Mucosa of descending colon (tissue), 3 donors: ENCODE measurements around the gene MICALL2. TPM values are rescaled to one million over a fixed set of nuclear protein-coding genes. Genes with fewer than 3 reads are reported as not detected.
"Not testable (repeated sequence)": the region's sequence is repeated elsewhere in the genome, so short reads cannot be mapped to it uniquely, and the experiment has no call there.

Experiments used
- ATAC-seq: fragments of 200-7000 bp; cut with Tn5 transposase; one replicate; pipeline ENCODE4 v1.9.1; 2020; ENCODE audit warnings: mild to moderate bottlenecking, moderate library complexity
- DNase-seq, 3 donors: peaks; one replicate each; pipeline ENCODE4 v3.0.0-alpha.2; 2020
- H3K36me3 ChIP-seq: fragments of 200-600 bp; one replicate; pipeline ENCODE4 v1.8.0; 2021; ENCODE audit warnings: low read depth, mild to moderate bottlenecking
- H3K4me1 ChIP-seq: fragments of 200-600 bp; one replicate; pipeline ENCODE4 v1.8.0; 2021; ENCODE audit warnings: low read depth, mild to moderate bottlenecking
- H3K4me3 ChIP-seq: fragments of 200-600 bp; one replicate; pipeline ENCODE4 v1.8.0; 2021; ENCODE audit warnings: mild to moderate bottlenecking
- H3K9me3 ChIP-seq: fragments of 200-600 bp; one replicate; pipeline ENCODE4 v1.8.0; 2021; ENCODE audit warnings: mild to moderate bottlenecking
- intact Hi-C, 2 donors: fragments of 100-400 bp; cut with DNase I in 1 of 2; cut with micrococcal nuclease in 1 of 2; formaldehyde crosslinking; loops; one replicate each; pipeline versions ENCODE4 v1.11.0 to v1.11.1; 2022; cut with DNase I, micrococcal nuclease
- total RNA-seq, 3 donors: library from RNA; stranded (reverse); fragmentation: NEBNext Ultra II Directional in 2 of 3; extraction: Animal tissue kit (Norgen Biotek cat#: 25700) in 2 of 3; gene quantifications; one replicate each; pipeline versions ENCODE4 v1.2.1 to v1.2.4, GENCODE V29; 2021 to 2023
- TF ChIP-seq, protein P1 (sequence below): fragments of 200-600 bp; IDR thresholded peaks from one replicate; pipeline ENCODE4 v1.8.0; 2022; ENCODE audit warnings: antibody characterized with exemption, mild to moderate bottlenecking
- donor health status: DM: no; HTN: no; CAD: no; lungs with moderate emphysema.
- donor health status: DM: no; HTN: no; CAD: no.
- donor health status: DM: no; HTN: yes; CAD: no.

MICALL2 gene
- total RNA-seq, 3 donors from 2014 or later, result 59.9 to 96.2 (median 94.5) TPM

DNA sequence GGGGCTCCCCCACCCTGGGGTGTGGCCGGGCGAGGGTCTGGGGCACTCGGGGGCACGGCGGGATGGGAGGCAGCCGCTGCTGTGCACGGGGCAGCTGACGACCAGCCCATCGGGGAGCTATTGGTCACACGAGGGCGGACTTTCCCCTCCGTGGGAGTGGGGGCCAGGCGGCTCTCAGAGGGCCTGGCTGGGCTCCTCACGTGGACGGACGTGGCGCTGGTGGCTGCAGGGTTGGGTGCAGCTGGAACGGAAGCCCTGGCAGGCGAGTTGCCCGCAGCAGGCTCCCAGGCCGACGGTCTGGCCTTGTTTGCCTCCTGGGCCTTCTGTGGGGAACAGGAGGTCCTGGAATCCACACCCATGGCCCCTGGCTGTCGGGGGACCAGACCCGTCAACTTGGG, 14.3 kb downstream of the MICALL2 start:
- Histone ChIP-seq H3K9me3 (no peaks in the 10 kb centered on the region), H3K4me1 (no peaks in the 10 kb centered on the region), H3K4me3 (no peak overlapping the region), H3K36me3 (no peaks in the 10 kb centered on the region)
- TF ChIP-seq, protein P1, sequence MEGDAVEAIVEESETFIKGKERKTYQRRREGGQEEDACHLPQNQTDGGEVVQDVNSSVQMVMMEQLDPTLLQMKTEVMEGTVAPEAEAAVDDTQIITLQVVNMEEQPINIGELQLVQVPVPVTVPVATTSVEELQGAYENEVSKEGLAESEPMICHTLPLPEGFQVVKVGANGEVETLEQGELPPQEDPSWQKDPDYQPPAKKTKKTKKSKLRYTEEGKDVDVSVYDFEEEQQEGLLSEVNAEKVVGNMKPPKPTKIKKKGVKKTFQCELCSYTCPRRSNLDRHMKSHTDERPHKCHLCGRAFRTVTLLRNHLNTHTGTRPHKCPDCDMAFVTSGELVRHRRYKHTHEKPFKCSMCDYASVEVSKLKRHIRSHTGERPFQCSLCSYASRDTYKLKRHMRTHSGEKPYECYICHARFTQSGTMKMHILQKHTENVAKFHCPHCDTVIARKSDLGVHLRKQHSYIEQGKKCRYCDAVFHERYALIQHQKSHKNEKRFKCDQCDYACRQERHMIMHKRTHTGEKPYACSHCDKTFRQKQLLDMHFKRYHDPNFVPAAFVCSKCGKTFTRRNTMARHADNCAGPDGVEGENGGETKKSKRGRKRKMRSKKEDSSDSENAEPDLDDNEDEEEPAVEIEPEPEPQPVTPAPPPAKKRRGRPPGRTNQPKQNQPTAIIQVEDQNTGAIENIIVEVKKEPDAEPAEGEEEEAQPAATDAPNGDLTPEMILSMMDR, result no peak
- DNase-seq, result no peak
- intact Hi-C loops, result no loop called here
- ATAC-seq, result no peak

DNA sequence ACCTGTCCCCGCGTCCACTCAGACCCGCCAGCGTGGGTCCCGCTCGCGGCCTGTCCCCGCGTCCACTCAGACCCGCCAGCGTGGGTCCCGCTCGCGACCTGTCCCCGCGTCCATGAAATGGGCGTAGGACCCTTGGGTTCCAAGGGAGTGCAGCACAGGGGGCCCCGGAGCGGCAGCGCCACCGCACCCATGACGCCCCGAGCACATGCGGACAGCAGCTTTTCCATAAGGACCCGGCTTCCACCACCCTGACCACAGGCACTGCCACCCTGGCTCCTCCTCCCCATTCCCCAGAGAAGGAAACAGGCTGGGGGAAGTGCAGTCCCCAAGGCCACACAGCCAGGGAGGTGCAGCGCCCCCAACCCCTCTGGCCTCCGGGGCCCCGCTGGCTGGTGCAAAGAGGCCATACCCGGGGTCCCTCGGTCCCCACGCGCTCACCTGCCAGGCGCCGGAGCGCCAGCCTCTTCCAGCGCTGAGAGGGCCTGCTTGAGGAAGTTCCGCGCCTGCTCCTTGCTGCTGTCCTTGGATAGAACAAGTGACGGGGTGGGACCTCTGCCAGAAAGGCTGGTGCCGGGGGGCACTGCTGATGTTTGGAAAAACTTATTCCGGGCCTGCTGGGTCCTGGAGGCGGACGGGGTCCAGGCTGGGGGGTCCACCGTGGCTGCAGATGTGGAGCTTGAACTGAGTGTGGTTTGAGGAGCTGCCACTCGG, 14.9 kb downstream of the MICALL2 start:
- Histone ChIP-seq H3K9me3 (no peaks in the 10 kb centered on the region), H3K36me3 (no peaks in the 10 kb centered on the region), H3K4me3 (no peak overlapping the region), H3K4me1 (no peaks in the 10 kb centered on the region)
- TF ChIP-seq, protein P1, result no peak
- no peak for ATAC-seq
- DNase-seq, result no peak
- intact Hi-C loops, result no loop called here

GRCh38 chr7:1443587-1444200, 15.6 kb downstream of the MICALL2 start:
- H3K4me3 ChIP-seq, H3K36me3 ChIP-seq, DNase-seq, ATAC-seq, H3K4me1 ChIP-seq, intact Hi-C loops, H3K9me3 ChIP-seq: not testable (repeated sequence)

- Histone ChIP-seq H3K4me1 (no peaks in the 10 kb centered on the region), H3K9me3 (no peaks in the 10 kb centered on the region), H3K36me3 (no peaks in the 10 kb centered on the region), H3K4me3 (no peak overlapping the region)
- TF ChIP-seq, protein P1, result no peak
- no peak for DNase-seq
- ATAC-seq, result no peak
- intact Hi-C loops, result no loop called here
Measured at GRCh38 chr7:1442355-1443124, 16.7 kb downstream of the MICALL2 start.

DNA sequence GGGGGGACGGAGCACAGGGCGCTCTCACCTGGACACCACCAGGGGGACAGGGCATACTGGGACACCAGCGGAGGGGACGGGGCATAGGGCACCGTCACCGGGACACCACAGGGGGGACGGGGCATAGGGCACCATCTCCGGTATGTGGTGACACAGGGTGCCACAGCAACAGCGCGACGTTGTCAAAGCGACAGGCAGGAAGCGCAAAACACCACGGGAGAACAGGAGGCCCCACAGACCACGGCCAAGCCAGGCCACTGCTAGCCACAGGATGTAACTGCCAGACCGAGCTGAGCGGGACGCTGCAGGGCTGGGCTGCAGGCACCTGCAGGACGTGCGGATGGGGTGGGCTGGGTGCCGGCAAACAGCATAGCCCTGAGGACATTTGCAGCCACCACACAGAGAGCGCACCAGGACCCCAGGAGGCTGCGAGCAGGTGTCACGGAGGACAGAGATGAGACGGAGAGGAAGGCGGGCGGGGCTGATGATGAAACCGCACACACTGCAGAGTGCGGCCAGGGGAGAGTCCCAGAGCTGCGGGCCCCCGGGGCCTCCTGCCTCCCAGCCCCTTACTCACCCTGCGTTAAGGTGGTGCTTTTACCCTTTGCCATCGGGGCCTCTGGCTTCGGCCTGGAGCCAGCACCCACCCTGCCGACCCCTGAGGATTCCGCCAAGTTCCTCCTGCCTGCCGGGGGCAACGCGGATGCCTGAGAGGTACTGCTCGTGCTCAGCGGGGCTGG, 17.5 kb downstream of the MICALL2 start:
- ATAC-seq, result no peak
- Histone ChIP-seq H3K9me3 (no peaks in the 10 kb centered on the region), H3K4me3 (no peak overlapping the region), H3K36me3 (no peaks in the 10 kb centered on the region), H3K4me1 (no peaks in the 10 kb centered on the region)
- no peak for DNase-seq
- TF ChIP-seq, protein P1, result no peak
- intact Hi-C loops, result no loop called here
